Muscle of leg (tissue), 11 donors: Measurements from ENCODE around the gene ZNF782. TPM values are rescaled to one million over a fixed set of nuclear protein-coding genes. Genes with fewer than 3 reads are reported as not detected.
"Not testable (repeated sequence)": the region's sequence is repeated elsewhere in the genome, so short reads cannot be mapped to it uniquely, and the experiment has no call there.

ENCODE experiments used
- DNase-seq: peaks from one replicate; pipeline ENCODE4 v3.0.0; 2013
- H3K27ac ChIP-seq: one replicate; pipeline ENCODE4 v1.5.1; 2013; ENCODE audit warnings: mild to moderate bottlenecking, low read length, control low read depth
- H3K27me3 ChIP-seq: one replicate; pipeline ENCODE4 v1.6.1; 2013; ENCODE audit warnings: low read length; ENCODE audit not compliant: control insufficient read depth, insufficient read depth
- H3K36me3 ChIP-seq: one replicate; pipeline ENCODE4 v1.6.1; 2013; ENCODE audit warnings: low read length; ENCODE audit not compliant: control insufficient read depth, insufficient read depth
- H3K4me1 ChIP-seq: one replicate; pipeline ENCODE4 v1.6.1; 2013; ENCODE audit warnings: low read length; ENCODE audit not compliant: control insufficient read depth, insufficient read depth
- H3K4me3 ChIP-seq: one replicate; pipeline ENCODE4 v1.5.1; 2013; ENCODE audit warnings: low read length, control low read depth
- H3K9me3 ChIP-seq: replicated peaks from 2 replicates; pipeline ENCODE4 v1.6.1; 2013; ENCODE audit warnings: low read depth, low read length; ENCODE audit not compliant: control insufficient read depth
- WGBS: methylation state at CpG from one replicate; pipeline ENCODE4 v1.1.5; 2013; ENCODE audit warnings: missing lambda C conversion rate; ENCODE audit not compliant: insufficient coverage; 5-methylcytosine and 5-hydroxymethylcytosine counted together
- polyA plus RNA-seq, 8 donors: library from polyadenylated mRNA; unstranded; fragments of 120-200 nt; gene quantifications; one replicate each; pipeline versions ENCODE4 v1.2.1 to v1.2.3, GENCODE V29; 2013; ENCODE audit warnings: inconsistent platforms in 1 of 8, low replicate concordance in 1 of 8; ENCODE audit not compliant: insufficient read length in 8 of 8, insufficient read depth in 1 of 8
- total RNA-seq: library from RNA; stranded (reverse); fragments of 120-200 nt; gene quantifications from one replicate; pipeline ENCODE4 v1.2.4, GENCODE V29; 2013

The ZNF782 gene
- total and polyA plus RNA-seq, 9 donors, result 2.7 to 8.6 (median 3.4) TPM

DNA sequence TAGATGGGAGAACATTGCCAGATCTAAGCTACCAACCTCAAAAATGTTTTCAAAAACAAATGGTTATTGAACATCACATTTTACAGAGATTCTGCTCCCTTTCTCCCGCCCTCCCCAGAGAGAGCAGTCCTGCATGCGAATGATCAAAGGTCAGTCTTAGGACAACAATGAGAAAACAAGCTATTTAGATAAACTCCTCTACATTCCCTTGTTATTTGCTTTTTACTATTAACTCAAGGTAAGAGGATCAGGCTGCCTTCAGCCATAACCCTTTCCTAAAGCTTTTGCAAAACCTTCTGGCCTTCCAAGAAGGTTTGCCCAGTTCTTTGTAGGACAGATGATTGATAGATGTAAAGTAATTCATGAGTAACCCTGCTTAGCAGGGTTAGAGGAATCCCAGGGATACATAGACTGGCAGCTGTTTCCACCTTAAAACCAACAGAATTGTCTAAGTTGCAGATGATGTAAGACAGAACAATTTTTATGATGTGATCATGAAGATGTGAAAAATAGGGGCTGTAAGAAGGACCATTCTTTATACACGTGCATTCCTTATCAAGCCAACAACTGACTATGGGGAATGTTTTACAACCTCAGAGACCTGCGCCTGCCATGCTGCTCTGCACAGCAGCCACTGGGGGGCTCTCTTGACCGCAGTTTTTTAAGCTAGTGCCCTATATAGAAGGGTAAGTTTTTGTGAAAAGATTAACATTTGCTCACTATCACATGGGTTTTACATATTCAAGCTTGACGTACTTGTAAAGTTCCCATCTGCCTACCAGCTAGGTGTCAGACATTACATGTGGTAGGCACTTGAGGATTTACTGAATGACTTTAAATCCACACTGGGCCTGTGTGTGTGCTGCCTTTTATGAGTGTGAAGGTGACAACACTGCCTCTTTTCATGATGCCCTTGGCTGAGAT is 2.3 kb upstream of the ZNF782 start:
- peak; percentile 69 for DNase-seq
- Histone ChIP-seq H3K9me3 (no peaks in the 10 kb centered on the region), H3K27ac (no peak overlapping the region), H3K4me3 (no peak overlapping the region), H3K4me1 (peaks cover 12% of the 10 kb centered on the region), H3K27me3 (no peaks in the 10 kb centered on the region), H3K36me3 (no peaks in the 10 kb centered on the region)
- WGBS, result 73% methylated on average over 2 of the region's 6 CpGs

DNA sequence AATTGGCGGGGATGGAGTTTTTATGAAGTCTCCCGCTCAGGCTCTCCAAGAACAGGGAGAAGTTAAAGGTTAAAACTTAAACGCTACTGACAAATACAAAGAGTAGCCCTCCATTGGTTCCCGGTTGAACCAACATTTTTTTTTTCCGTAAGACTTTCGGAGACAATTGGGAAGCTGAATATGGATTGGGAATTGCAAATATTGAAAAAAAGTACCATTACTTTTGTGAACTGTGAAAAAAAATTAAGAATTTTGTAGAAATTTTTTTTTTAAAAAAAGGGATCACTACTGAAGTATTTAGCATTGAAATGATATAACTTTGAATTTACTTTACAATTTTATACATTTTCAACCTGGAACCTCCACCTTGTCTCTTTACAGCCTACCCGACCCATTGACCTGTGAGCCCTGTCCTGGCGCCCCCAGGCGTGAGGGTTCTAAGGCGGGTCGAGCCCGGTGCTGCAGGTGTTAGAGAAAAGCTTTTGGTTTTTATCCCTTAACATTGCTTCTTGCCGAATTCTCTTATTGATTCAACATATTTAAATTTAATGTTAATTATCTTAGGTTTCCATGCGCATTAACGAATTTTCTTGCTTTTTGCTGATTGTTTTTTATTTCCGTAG is 448 bp upstream of the ZNF782 start:
- peaks cover 12% of the 10 kb centered on the region for H3K4me1 ChIP-seq
- no peak for DNase-seq
- H3K27me3 ChIP-seq, result no peaks in the 10 kb centered on the region
- peak overlapping the region; percentile 89 for H3K27ac ChIP-seq
- peak overlapping the region; percentile 83 for H3K4me3 ChIP-seq
- WGBS, result no CpG with 5 or more reads among the region's 16 CpGs
- no peaks in the 10 kb centered on the region for H3K9me3 ChIP-seq
- H3K36me3 ChIP-seq, result no peaks in the 10 kb centered on the region

DNA sequence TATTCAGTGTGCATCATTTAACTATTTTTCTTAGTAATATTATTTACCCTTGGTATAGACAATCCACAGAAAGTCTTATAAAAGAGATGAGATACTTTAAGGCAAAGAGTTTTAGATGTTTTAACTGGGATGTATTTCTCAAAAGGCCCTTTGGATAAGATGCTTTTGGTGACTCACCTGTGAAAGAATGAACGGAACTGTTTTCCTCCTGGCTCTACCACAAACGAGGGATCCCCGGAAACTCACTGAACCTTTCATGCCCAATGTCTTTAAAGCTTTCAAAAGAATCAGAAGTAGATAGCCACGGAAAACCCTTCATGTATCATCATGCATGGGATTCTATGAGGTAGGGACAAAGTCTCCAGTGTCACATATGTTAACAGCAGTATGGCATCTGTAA is 1.6 kb downstream of the ZNF782 start:
- DNase-seq, result no peak
- no CpG with 5 or more reads among the region's 4 CpGs for WGBS
- Histone ChIP-seq H3K27ac (no peak overlapping the region), H3K36me3 (no peaks in the 10 kb centered on the region), H3K4me1 (peaks cover 12% of the 10 kb centered on the region), H3K27me3 (no peaks in the 10 kb centered on the region), H3K9me3 (peaks cover 14% of the 10 kb centered on the region), H3K4me3 (no peak overlapping the region)

DNA sequence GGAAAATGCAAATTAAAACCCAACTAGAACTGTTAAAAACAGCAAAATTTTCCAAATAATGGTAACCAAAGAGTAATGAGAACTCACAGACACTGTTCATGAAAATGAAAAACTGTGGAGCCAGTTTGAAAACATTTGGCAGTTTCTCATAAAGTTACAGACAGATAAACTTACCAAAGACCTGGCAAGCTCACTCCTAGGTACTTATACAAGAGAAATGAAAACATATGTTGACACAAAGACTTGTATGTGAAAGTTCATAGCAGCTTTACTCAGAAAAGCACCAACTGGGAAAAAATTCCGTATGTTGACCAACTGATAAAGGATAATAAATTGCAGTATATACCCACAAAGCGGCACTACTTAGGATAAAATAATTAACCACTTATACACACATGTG is 10.3 kb downstream of the ZNF782 start:
- H3K9me3 ChIP-seq, result peaks cover 20% of the 10 kb centered on the region
- no CpG with 5 or more reads among the region's 2 CpGs for WGBS

DNA sequence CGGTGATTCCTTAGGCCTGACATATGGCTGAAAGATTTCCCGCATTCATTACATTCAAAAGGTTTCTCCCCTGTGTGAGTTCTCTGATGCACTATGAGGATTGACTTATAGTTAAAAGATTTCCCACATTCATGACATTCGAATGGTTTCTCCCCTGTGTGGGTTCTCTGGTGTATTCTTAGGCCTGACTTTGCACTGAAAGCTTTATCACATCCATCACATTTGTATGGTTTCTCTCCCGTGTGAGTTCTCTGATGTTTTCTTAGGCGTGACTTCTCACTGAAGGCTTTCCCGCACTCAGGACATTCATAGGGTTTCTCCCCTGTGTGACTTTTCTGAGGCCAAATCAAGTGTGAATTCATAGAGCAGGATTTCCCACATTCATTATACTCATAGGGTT is 35.8 kb downstream of the ZNF782 start:
- no peaks in the 10 kb centered on the region for H3K4me1 ChIP-seq
- no peak overlapping the region for H3K27ac ChIP-seq
- 100% methylated on average over 2 of the region's 6 CpGs for WGBS
- peaks cover 61% of the 10 kb centered on the region for H3K9me3 ChIP-seq
- H3K27me3 ChIP-seq, result no peaks in the 10 kb centered on the region
- no peak for DNase-seq
- peaks cover 18% of the 10 kb centered on the region for H3K36me3 ChIP-seq
- no peak overlapping the region for H3K4me3 ChIP-seq

More for the DNA sequence above, 10.3 kb downstream of the ZNF782 start:
- no peak overlapping the region for H3K27ac ChIP-seq
- no peaks in the 10 kb centered on the region for H3K27me3 ChIP-seq
- no peak for DNase-seq
- H3K4me1 ChIP-seq, result no peaks in the 10 kb centered on the region
- H3K4me3 ChIP-seq, result no peak overlapping the region
- peaks cover 3% of the 10 kb centered on the region for H3K36me3 ChIP-seq

DNA sequence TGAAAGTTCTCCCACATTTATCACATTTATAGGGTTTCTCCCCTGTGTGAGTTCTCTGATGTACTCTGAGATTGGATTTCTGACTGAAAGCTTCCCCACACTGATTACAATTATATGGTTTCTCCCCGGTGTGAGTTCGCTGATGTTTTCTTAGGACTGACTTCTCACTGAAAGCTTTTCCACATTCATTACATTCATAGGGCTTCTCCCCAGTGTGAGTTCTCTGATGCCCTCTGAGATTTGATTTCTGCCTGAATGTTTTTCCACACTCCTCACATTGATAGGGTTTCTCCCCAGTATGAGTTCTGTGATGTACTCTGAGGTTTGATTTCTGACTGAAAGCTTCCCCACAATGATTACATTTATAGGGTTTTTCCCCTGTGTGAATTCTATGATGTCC is 36.3 kb downstream of the ZNF782 start:
- H3K9me3 ChIP-seq, result peaks cover 58% of the 10 kb centered on the region
- DNase-seq, result no peak
- H3K36me3 ChIP-seq, result peaks cover 18% of the 10 kb centered on the region
- no peaks in the 10 kb centered on the region for H3K27me3 ChIP-seq
- H3K4me1 ChIP-seq, result no peaks in the 10 kb centered on the region
- WGBS, result 100% methylated on average over 1 of the region's 2 CpGs
- H3K4me3 ChIP-seq, result no peak overlapping the region
- no peak overlapping the region for H3K27ac ChIP-seq

DNA sequence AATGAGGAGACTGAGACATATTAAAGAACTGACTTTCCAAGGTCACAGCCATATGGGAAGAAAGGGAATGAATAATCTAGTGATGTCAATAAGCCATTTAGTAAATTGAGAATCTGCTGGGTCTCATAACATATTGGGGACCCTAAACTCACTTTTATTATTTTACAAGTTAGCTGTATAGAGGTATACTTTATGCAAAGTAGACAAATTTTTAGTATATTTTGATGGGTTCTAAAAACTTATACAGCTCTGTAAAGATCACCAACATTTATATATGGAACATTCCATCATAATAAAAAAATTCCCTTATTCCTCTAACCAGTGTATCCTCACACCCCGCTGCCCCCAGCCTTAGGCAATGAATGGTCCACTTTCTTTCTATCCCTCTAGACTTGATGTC is 40.7 kb downstream of the ZNF782 start:
- Histone ChIP-seq H3K27ac (no peak overlapping the region), H3K36me3 (peaks cover 11% of the 10 kb centered on the region), H3K9me3 (peaks cover 37% of the 10 kb centered on the region), H3K4me1 (no peaks in the 10 kb centered on the region), H3K4me3 (no peak overlapping the region), H3K27me3 (no peaks in the 10 kb centered on the region)
- DNase-seq, result no peak
- no CpG with 5 or more reads among the region's 1 CpG for WGBS

DNA sequence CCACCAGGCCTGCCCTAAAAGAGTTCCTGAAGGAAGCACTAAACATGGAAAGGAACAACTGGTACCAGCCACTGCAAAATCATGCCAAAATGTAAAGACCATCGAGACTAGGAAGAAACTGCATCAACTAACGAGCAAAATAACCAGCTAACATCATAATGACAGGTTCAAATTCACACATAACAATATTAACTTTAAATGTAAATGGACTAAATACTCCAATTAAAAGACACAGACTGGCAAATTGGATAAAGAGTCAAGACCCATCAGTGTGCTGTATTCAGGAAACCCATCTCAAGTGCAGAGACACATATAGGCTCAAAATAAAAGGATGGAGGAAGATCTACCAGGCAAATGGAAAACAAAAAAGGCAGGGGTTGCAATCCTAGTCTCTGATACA is 55.4 kb downstream of the ZNF782 start:
- H3K27me3 ChIP-seq, DNase-seq, H3K27ac ChIP-seq, H3K4me1 ChIP-seq, H3K4me3 ChIP-seq: not testable (repeated sequence)
- WGBS, result no CpG with 5 or more reads among the region's 2 CpGs
- H3K36me3 ChIP-seq, result peaks cover 26% of the 10 kb centered on the region
- H3K9me3 ChIP-seq, result peaks cover 38% of the 10 kb centered on the region

DNA sequence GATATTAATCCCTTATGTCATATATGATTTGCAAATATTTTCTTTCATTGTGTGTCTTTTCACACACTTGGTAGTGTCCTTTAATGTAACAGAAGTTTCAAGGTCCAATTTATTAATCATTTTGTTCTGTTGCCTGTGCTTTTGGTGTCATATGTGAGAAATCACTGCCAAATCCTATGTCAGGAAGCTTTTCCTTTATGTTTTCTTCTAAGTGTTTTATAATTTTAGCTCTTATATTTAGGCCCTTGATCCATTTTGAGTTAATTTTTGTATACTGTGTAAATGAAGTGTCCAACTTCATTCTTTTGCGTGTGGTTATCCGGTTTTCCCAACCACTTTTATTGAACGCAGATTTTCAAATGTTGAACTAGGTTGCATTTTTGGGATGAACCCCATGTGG is 70.3 kb downstream of the ZNF782 start:
- no peaks in the 10 kb centered on the region for H3K4me1 ChIP-seq
- H3K36me3 ChIP-seq, result no peaks in the 10 kb centered on the region
- peaks cover 9% of the 10 kb centered on the region for H3K9me3 ChIP-seq
- no peak overlapping the region for H3K27ac ChIP-seq
- no peak for DNase-seq
- H3K27me3 ChIP-seq, result no peaks in the 10 kb centered on the region
- no peak overlapping the region for H3K4me3 ChIP-seq
- no CpG with 5 or more reads among the region's 3 CpGs for WGBS

DNA sequence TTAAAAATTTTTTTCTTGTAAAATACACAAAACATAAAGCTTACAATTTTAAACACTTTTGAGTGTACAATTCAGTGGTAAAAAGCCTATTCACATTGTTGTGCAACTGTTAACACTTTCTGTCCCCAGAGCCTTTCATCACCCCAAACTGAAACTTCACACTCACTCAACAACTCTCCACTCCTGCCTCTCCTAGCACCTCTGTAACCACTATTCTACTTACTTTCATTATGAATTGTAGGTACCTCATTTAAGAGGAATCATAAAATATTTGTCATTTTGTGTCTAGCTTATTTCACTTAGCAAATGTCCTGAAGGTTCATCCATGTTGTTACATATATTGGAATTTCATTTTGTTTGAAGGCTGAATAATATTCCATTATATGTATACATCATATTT is 72.1 kb downstream of the ZNF782 start:
- H3K27me3 ChIP-seq, result no peaks in the 10 kb centered on the region
- no peak overlapping the region for H3K4me3 ChIP-seq
- H3K9me3 ChIP-seq, result peaks cover 4% of the 10 kb centered on the region
- H3K4me1 ChIP-seq, result peaks cover under 1% of the 10 kb centered on the region
- H3K36me3 ChIP-seq, result no peaks in the 10 kb centered on the region
- no peak for DNase-seq
- H3K27ac ChIP-seq, result no peak overlapping the region
